Right forelimb (tissue), 1 donor: ENCODE results near the gene CACNB4.
"Not testable (repeated sequence)": the region's sequence is repeated elsewhere in the genome, so short reads cannot be mapped to it uniquely, and the experiment has no call there.

ENCODE experiments used
- DNase-seq: peaks from one replicate; pipeline ENCODE4 v3.0.0-alpha.2; 2018

The CACNB4 gene

GRCh38 chr2:151891566-151892194 lies 207.2 kb downstream of the CACNB4 start:
- no peak for DNase-seq

- no peak for DNase-seq
These were observed 211.7 kb downstream of the CACNB4 start for GRCh38 chr2:151887164-151887563.

GRCh38 chr2:151886241-151886640 lies 212.6 kb downstream of the CACNB4 start:
- no peak for DNase-seq

GRCh38 chr2:151882786-151883445 lies 215.9 kb downstream of the CACNB4 start:
- DNase-seq: no peak

GRCh38 chr2:151881342-151881741 lies 217.5 kb downstream of the CACNB4 start:
- DNase-seq: no peak

- DNase-seq: no peak
These were observed 218.3 kb downstream of the CACNB4 start for GRCh38 chr2:151880586-151880985.

GRCh38 chr2:151878655-151879563 lies 219.9 kb downstream of the CACNB4 start:
- no peak for DNase-seq

GRCh38 chr2:151878204-151878603 lies 220.6 kb downstream of the CACNB4 start:
- no peak for DNase-seq

- DNase-seq: not testable (repeated sequence)
These were observed 223.2 kb downstream of the CACNB4 start for GRCh38 chr2:151875631-151876030.

- no peak for DNase-seq
These were observed 226.4 kb downstream of the CACNB4 start for GRCh38 chr2:151872463-151872862.

- DNase-seq: no peak
These were observed 229.6 kb downstream of the CACNB4 start for GRCh38 chr2:151869291-151869690.

- DNase-seq: no peak
These were observed 236.1 kb downstream of the CACNB4 start for GRCh38 chr2:151862700-151863099.

GRCh38 chr2:151861174-151861573 lies 237.7 kb downstream of the CACNB4 start:
- DNase-seq: no peak

GRCh38 chr2:151860613-151861146 lies 238.2 kb downstream of the CACNB4 start:
- DNase-seq: no peak

- no peak for DNase-seq
These were observed 238.6 kb downstream of the CACNB4 start for GRCh38 chr2:151860210-151860609.

- no peak for DNase-seq
These were observed 241.2 kb downstream of the CACNB4 start for GRCh38 chr2:151857650-151858049.

- DNase-seq: no peak
These were observed 243.7 kb downstream of the CACNB4 start for GRCh38 chr2:151855111-151855510.

GRCh38 chr2:151853070-151853758 lies 245.6 kb downstream of the CACNB4 start:
- DNase-seq: no peak

GRCh38 chr2:151852260-151853069 lies 246.4 kb downstream of the CACNB4 start:
- no peak for DNase-seq

- DNase-seq: no peak
These were observed 247.1 kb downstream of the CACNB4 start for GRCh38 chr2:151851761-151852160.

- DNase-seq: no peak
These were observed 249.3 kb downstream of the CACNB4 start for GRCh38 chr2:151849413-151850010.
